SK-N-SH (cell line): Measurements from ENCODE around the gene FUCA1.

ENCODE experiments used
- EP300 ChIP-seq, 2 experiments: IDR thresholded peaks; 2 replicates each; pipeline versions ENCODE4 v1.4.0 to v1.6.1; 2012; ENCODE audit warnings: borderline replicate concordance in 1 of 2, low read depth in 1 of 2, low read length in 1 of 2
- EZH2phosphoT487 ChIP-seq: fragments of 200-600 bp; sonication (generic); IDR thresholded peaks from 2 replicates; pipeline ENCODE4 v1.6.1; 2017; ENCODE audit warnings: low read depth, mixed run types, mild to moderate bottlenecking, antibody characterized with exemption, moderate library complexity, borderline replicate concordance
- MXI1 ChIP-seq: IDR thresholded peaks from 2 replicates; pipeline ENCODE4 v1.6.1; 2012; ENCODE audit warnings: mild to moderate bottlenecking, low read depth, low read length, improper control_type of control experiment
- NFIC ChIP-seq: IDR thresholded peaks from 2 replicates; pipeline ENCODE4 v1.4.0; 2012; ENCODE audit warnings: borderline replicate concordance
- POLR2AphosphoS5 ChIP-seq: IDR thresholded peaks from 2 replicates; pipeline ENCODE4 v1.6.1; 2012; ENCODE audit warnings: low read depth, low read length
- RAD21 ChIP-seq: IDR thresholded peaks from 2 replicates; pipeline ENCODE4 v1.6.1; 2012; ENCODE audit warnings: mild to moderate bottlenecking, low read length
- RFX5 ChIP-seq: IDR thresholded peaks from 2 replicates; pipeline ENCODE4 v1.6.1; 2012; ENCODE audit warnings: mild to moderate bottlenecking, improper control_type of control experiment, low read length
- SMC3 ChIP-seq: IDR thresholded peaks from 2 replicates; pipeline ENCODE4 v1.6.1; 2012; ENCODE audit warnings: low read depth, low read length, improper control_type of control experiment
- TEAD4 ChIP-seq: IDR thresholded peaks from 2 replicates; pipeline ENCODE4 v1.4.0; 2012; ENCODE audit warnings: mild to moderate bottlenecking, borderline replicate concordance; ENCODE audit not compliant: insufficient read depth
- TF ChIP-seq, protein P1 (sequence below): fragments of 200-600 bp; sonication (generic); IDR thresholded peaks from 2 replicates; pipeline ENCODE4 v1.6.1; 2017; ENCODE audit warnings: antibody characterized with exemption, mild to moderate bottlenecking, moderate library complexity
- TF ChIP-seq, protein P2 (sequence below): IDR thresholded peaks from 2 replicates; pipeline ENCODE4 v1.6.1; 2012; ENCODE audit warnings: mild to moderate bottlenecking, low read depth, low read length, moderate library complexity
- TF ChIP-seq, protein P3 (sequence below): IDR thresholded peaks from 2 replicates; pipeline ENCODE4 v1.4.0; 2012; ENCODE audit warnings: low read depth, borderline replicate concordance

DNA sequence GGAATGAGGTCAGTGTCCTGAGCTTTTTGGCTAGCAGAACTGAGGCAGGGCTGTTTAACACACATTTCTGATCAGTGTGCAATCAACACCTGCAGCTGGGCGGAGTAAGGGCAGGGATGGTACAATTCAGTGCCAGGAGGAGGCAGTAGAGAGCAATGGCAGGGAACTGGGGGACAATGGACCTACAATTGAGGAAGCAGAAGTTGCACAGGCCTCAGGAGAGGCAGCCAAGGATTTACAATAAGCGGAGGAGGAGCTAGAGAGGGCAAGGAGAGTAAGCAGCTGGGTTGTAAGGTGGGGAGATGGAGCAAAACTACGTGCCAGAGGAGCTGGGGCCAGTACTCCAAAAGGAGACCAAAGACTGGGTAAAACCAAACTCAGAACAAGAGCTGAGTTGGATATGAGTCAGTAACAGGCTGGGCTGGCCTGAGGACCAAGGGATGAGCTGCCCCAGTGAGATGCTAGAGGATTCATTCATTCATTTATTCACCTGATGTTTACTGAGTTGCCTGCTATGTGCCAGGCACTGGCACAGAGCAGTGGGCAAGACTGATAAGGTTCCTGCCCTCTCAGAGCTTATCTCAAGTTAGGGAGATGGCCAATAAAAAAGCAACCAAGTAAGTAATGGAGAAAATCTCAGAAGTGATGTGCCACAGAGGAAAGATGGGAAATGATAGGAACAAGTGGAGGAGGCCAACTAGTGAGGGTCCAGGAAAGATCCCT lies 57.1 kb downstream of the FUCA1 start:
- TF ChIP-seq, protein P1, sequence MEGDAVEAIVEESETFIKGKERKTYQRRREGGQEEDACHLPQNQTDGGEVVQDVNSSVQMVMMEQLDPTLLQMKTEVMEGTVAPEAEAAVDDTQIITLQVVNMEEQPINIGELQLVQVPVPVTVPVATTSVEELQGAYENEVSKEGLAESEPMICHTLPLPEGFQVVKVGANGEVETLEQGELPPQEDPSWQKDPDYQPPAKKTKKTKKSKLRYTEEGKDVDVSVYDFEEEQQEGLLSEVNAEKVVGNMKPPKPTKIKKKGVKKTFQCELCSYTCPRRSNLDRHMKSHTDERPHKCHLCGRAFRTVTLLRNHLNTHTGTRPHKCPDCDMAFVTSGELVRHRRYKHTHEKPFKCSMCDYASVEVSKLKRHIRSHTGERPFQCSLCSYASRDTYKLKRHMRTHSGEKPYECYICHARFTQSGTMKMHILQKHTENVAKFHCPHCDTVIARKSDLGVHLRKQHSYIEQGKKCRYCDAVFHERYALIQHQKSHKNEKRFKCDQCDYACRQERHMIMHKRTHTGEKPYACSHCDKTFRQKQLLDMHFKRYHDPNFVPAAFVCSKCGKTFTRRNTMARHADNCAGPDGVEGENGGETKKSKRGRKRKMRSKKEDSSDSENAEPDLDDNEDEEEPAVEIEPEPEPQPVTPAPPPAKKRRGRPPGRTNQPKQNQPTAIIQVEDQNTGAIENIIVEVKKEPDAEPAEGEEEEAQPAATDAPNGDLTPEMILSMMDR = peak; percentile 67
- TF ChIP-seq RAD21 (peak; percentile 56), POLR2AphosphoS5 (no peak), MXI1 (no peak), EP300 (IDR thresholded peaks at IDR 0.05; ENCODE audit: borderline replicate concordance in 1 of 2, low read depth in 1 of 2, low read length in 1 of 2) (no peak), RFX5 (no peak), TEAD4 (no peak), NFIC (no peak), SMC3 (peak; percentile 38), EZH2phosphoT487 (no peak)
- TF ChIP-seq, protein P2, sequence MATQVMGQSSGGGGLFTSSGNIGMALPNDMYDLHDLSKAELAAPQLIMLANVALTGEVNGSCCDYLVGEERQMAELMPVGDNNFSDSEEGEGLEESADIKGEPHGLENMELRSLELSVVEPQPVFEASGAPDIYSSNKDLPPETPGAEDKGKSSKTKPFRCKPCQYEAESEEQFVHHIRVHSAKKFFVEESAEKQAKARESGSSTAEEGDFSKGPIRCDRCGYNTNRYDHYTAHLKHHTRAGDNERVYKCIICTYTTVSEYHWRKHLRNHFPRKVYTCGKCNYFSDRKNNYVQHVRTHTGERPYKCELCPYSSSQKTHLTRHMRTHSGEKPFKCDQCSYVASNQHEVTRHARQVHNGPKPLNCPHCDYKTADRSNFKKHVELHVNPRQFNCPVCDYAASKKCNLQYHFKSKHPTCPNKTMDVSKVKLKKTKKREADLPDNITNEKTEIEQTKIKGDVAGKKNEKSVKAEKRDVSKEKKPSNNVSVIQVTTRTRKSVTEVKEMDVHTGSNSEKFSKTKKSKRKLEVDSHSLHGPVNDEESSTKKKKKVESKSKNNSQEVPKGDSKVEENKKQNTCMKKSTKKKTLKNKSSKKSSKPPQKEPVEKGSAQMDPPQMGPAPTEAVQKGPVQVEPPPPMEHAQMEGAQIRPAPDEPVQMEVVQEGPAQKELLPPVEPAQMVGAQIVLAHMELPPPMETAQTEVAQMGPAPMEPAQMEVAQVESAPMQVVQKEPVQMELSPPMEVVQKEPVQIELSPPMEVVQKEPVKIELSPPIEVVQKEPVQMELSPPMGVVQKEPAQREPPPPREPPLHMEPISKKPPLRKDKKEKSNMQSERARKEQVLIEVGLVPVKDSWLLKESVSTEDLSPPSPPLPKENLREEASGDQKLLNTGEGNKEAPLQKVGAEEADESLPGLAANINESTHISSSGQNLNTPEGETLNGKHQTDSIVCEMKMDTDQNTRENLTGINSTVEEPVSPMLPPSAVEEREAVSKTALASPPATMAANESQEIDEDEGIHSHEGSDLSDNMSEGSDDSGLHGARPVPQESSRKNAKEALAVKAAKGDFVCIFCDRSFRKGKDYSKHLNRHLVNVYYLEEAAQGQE = no peak
- TF ChIP-seq, protein P3, sequence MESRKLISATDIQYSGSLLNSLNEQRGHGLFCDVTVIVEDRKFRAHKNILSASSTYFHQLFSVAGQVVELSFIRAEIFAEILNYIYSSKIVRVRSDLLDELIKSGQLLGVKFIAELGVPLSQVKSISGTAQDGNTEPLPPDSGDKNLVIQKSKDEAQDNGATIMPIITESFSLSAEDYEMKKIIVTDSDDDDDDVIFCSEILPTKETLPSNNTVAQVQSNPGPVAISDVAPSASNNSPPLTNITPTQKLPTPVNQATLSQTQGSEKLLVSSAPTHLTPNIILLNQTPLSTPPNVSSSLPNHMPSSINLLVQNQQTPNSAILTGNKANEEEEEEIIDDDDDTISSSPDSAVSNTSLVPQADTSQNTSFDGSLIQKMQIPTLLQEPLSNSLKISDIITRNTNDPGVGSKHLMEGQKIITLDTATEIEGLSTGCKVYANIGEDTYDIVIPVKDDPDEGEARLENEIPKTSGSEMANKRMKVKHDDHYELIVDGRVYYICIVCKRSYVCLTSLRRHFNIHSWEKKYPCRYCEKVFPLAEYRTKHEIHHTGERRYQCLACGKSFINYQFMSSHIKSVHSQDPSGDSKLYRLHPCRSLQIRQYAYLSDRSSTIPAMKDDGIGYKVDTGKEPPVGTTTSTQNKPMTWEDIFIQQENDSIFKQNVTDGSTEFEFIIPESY = no peak
